Vagina (tissue), 2 donors: ENCODE data around the gene ZSWIM4. TPM values are rescaled to one million over a fixed set of nuclear protein-coding genes. Genes with fewer than 3 reads are reported as not detected.

Experiments used
- DNase-seq, 2 donors: peaks; one replicate each; pipeline ENCODE4 v3.0.0-alpha.2; 2017; ENCODE audit errors: extremely low spot score in 2 of 2
- H3K27ac ChIP-seq: fragments of 200-600 bp; sonication (generic); one replicate; pipeline ENCODE4 v1.5.1; 2019
- H3K27me3 ChIP-seq: fragments of 200-600 bp; sonication (generic); one replicate; pipeline ENCODE4 v1.5.1; 2019
- H3K36me3 ChIP-seq, 2 donors: fragments of 200-600 bp; sonication (generic); one replicate each; pipeline ENCODE4 v1.5.1; 2017 to 2019
- H3K4me1 ChIP-seq: fragments of 200-600 bp; sonication (generic); one replicate; pipeline ENCODE4 v1.5.1; 2019
- H3K4me3 ChIP-seq, 2 donors: fragments of 200-600 bp; sonication (generic); 1 replicate in 1 of 2; 2 replicates in 1 of 2; pipeline ENCODE4 v1.5.1; 2016 to 2019
- H3K9me3 ChIP-seq: fragments of 200-600 bp; sonication (generic); one replicate; pipeline ENCODE4 v1.5.1; 2019
- CTCF ChIP-seq, 3 experiments: fragments of 450-650 bp in 2 of 3; fragments of 200-600 bp in 1 of 3; sonication (generic) in 1 of 3; IDR thresholded peaks; one replicate each; pipeline ENCODE4 v1.5.1; 2017 to 2019; ENCODE audit warnings: antibody characterized with exemption in 3 of 3, mild to moderate bottlenecking in 2 of 3, moderate library complexity in 2 of 3
- POLR2A ChIP-seq, 2 donors: fragments of 450-650 bp; IDR thresholded peaks; one replicate each; pipeline ENCODE4 v1.6.1; 2017; ENCODE audit warnings: antibody characterized with exemption in 2 of 2, mild to moderate bottlenecking in 2 of 2, moderate library complexity in 2 of 2
- POLR2AphosphoS5 ChIP-seq, 2 donors: sonication (generic); formaldehyde crosslinking; IDR thresholded peaks; one replicate each; pipeline ENCODE4 v1.9.0; 2017; ENCODE audit warnings: antibody characterized with exemption in 2 of 2, mild to moderate bottlenecking in 2 of 2, low read depth in 1 of 2; ENCODE audit not compliant: insufficient read depth in 1 of 2
- intact Hi-C: fragments of 100-400 bp; cut with DNase I; formaldehyde crosslinking; loops from one replicate; pipeline ENCODE4 v1.15.1; 2023
- total RNA-seq: library from RNA; depleted of rRNA; stranded (reverse); fragments of >200 nt; gene quantifications from one replicate; pipeline ENCODE4 v1.2.3, GENCODE V29; 2016

The ZSWIM4 gene
- total RNA-seq, 1 donor from 2014 or later = 13.0 TPM

- Histone ChIP-seq H3K9me3 (no peaks in the 10 kb centered on the region), H3K36me3 (peaks cover 3 to 94% of the 10 kb centered on the region in 2 donors), H3K4me3 (no peak overlapping the region), H3K27ac (no peak overlapping the region), H3K27me3 (no peaks in the 10 kb centered on the region), H3K4me1 (no peaks in the 10 kb centered on the region)
- TF ChIP-seq POLR2AphosphoS5 (IDR thresholded peaks at IDR 0.05; ENCODE audit: insufficient read depth in 1 of 2, low read depth in 1 of 2) = no peak
- no peak for TF ChIP-seq CTCF (IDR thresholded peaks at IDR 0.05)
- no peak for TF ChIP-seq POLR2A (IDR thresholded peaks at IDR 0.05)
- no peak for DNase-seq
- intact Hi-C loops = no loop called here
Measured at GRCh38 chr19:13756210-13756609, 39.0 kb upstream of the ZSWIM4 start.

DNA sequence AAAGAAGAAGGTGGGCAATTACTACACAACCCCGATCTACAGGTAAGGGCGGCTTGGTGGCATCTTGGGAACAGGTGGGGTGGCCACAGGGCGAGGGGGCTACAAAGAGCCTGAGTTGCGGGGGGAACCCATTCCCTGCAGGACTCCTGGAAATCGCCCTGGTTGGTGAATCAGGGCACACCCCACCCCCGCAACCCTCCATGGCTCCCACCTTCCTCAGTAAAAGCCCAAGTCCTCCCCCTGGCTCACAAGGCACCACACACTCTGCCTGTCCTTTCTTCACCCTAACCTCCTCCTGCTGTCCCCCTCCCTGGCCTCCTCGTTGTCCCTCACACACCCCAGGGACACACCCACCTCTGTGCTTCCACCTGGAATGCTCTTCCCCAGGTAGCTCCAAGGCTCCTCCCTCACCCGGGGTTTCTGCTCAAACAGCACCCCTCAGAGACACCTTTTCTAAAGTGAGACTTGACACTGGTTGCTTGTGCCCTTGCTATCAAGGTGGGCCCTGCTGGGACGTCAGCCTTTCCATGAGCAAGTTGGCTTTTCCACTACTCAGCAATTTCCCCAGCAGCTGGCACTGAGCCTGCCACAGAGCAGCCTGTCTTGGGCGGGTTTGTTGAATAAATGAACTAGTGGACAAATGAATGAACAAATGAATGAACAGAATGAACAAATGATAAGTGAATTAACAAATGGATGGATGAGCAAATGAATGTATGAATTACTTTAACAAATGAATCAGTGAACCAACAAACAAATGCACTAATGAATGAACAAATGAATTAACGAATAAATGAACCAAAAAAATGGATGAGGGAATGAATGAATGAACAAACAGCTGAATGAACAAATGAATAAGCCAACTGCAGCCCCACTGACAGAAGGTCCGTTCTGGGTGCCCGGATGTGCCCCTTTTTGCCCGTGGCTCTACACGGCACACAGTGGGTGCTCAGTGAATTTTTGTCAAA lies 37.2 kb upstream of the ZSWIM4 start:
- intact Hi-C loops = no loop called here
- H3K27me3 ChIP-seq = no peaks in the 10 kb centered on the region
- no peaks in the 10 kb centered on the region for H3K9me3 ChIP-seq
- no peak for DNase-seq
- TF ChIP-seq CTCF (IDR thresholded peaks at IDR 0.05) (no peak), POLR2AphosphoS5 (IDR thresholded peaks at IDR 0.05; ENCODE audit: insufficient read depth in 1 of 2, low read depth in 1 of 2) (no peak), POLR2A (IDR thresholded peaks at IDR 0.05) (no peak)
- peaks cover 3 to 95% of the 10 kb centered on the region in 2 donors for H3K36me3 ChIP-seq
- peaks cover 4% of the 10 kb centered on the region for H3K4me1 ChIP-seq
- H3K27ac ChIP-seq = no peak overlapping the region
- no peak overlapping the region for H3K4me3 ChIP-seq

- Histone ChIP-seq H3K4me1 (peaks cover 11% of the 10 kb centered on the region), H3K36me3 (peaks cover 3 to 88% of the 10 kb centered on the region in 2 donors), H3K27me3 (no peaks in the 10 kb centered on the region), H3K4me3 (no peak overlapping the region), H3K27ac (no peak overlapping the region), H3K9me3 (no peaks in the 10 kb centered on the region)
- intact Hi-C loops = no loop called here
- DNase-seq = no peak
- no peak for TF ChIP-seq CTCF (IDR thresholded peaks at IDR 0.05)
- TF ChIP-seq POLR2A (IDR thresholded peaks at IDR 0.05) = no peak
- no peak for TF ChIP-seq POLR2AphosphoS5 (IDR thresholded peaks at IDR 0.05; ENCODE audit: insufficient read depth in 1 of 2, low read depth in 1 of 2)
Measured at GRCh38 chr19:13758795-13759194, 36.4 kb upstream of the ZSWIM4 start.

- Histone ChIP-seq H3K36me3 (peaks cover under 1 to 62% of the 10 kb centered on the region in 2 donors), H3K4me3 (no peak overlapping the region), H3K27ac (no peak overlapping the region), H3K4me1 (peaks cover 27% of the 10 kb centered on the region), H3K27me3 (no peaks in the 10 kb centered on the region), H3K9me3 (no peaks in the 10 kb centered on the region)
- intact Hi-C loops = no loop called here
- DNase-seq = no peak
- TF ChIP-seq POLR2A (IDR thresholded peaks at IDR 0.05) = no peak
- no peak for TF ChIP-seq POLR2AphosphoS5 (IDR thresholded peaks at IDR 0.05; ENCODE audit: insufficient read depth in 1 of 2, low read depth in 1 of 2)
- no peak for TF ChIP-seq CTCF (IDR thresholded peaks at IDR 0.05)
Measured at GRCh38 chr19:13761423-13761822, 33.8 kb upstream of the ZSWIM4 start.
